Neural cell (in vitro differentiated cells): ENCODE results near the gene SLC34A1. TPM values are rescaled to one million over a fixed set of nuclear protein-coding genes. Genes with fewer than 3 reads are reported as not detected.

Experiments used
- H2AFZ ChIP-seq: fragments of 200-600, 300-800 bp; sonication (generic), shearing (Covaris generic); 2 replicates; pipeline ENCODE4 v1.6.0; 2014; ENCODE audit warnings: low read depth, mild to moderate bottlenecking, antibody characterized with exemption, low read length, moderate library complexity
- H3F3A ChIP-seq: fragments of 200-600 bp; shearing (Covaris generic); 2 replicates; pipeline ENCODE4 v1.6.1; 2016; ENCODE audit warnings: mild to moderate bottlenecking, moderate library complexity, mixed read lengths, antibody characterized with exemption, low read length; ENCODE audit not compliant: insufficient read depth, poor library complexity, severe bottlenecking
- H3K27ac ChIP-seq: fragments of 200-600, 300-800 bp; sonication (generic), shearing (Covaris generic); 2 replicates; pipeline ENCODE4 v1.5.1; 2014; ENCODE audit warnings: mild to moderate bottlenecking, low read length, moderate library complexity
- H3K27me3 ChIP-seq: fragments of 300-800, 200-600 bp; sonication (generic), shearing (Covaris generic); 2 replicates; pipeline ENCODE4 v1.6.0; 2014; ENCODE audit warnings: mild to moderate bottlenecking, low read depth, low read length, moderate library complexity; ENCODE audit not compliant: insufficient read depth
- H3K36me3 ChIP-seq: fragments of 300-800, 200-600 bp; sonication (generic), shearing (Covaris generic); 2 replicates; pipeline ENCODE4 v1.5.1; 2014; ENCODE audit warnings: mild to moderate bottlenecking, antibody characterized with exemption, low read length, moderate library complexity; ENCODE audit not compliant: insufficient read depth
- H3K4me2 ChIP-seq: fragments of 300-800, 200-600 bp; sonication (generic), shearing (Covaris generic); 2 replicates; pipeline ENCODE4 v1.6.0; 2014; ENCODE audit warnings: mild to moderate bottlenecking, low read length
- H3K4me3 ChIP-seq: fragments of 300-800, 200-600 bp; sonication (generic), shearing (Covaris generic); 2 replicates; pipeline ENCODE4 v1.5.1; 2014; ENCODE audit warnings: mild to moderate bottlenecking, low read length, moderate library complexity
- H3K79me2 ChIP-seq: fragments of 200-600 bp; shearing (Covaris generic); replicated peaks from 2 replicates; pipeline ENCODE4 v1.6.0; 2014; ENCODE audit warnings: mild to moderate bottlenecking, low read length, moderate library complexity; ENCODE audit not compliant: insufficient read depth
- H3K9ac ChIP-seq: fragments of 300-800, 200-600 bp; sonication (generic), shearing (Covaris generic); 2 replicates; pipeline ENCODE4 v1.6.1; 2016; ENCODE audit warnings: mild to moderate bottlenecking, low read length, mixed read lengths
- H3K9me2 ChIP-seq: fragments of 200-600 bp; shearing (Covaris generic); 2 replicates; pipeline ENCODE4 v1.6.1; 2016; ENCODE audit warnings: mild to moderate bottlenecking, low read length, mixed read lengths; ENCODE audit not compliant: insufficient read depth
- H3K9me3 ChIP-seq: fragments of 200-600, 300-800 bp; sonication (generic), shearing (Covaris generic); 2 replicates; pipeline ENCODE4 v1.6.1; 2016; ENCODE audit warnings: mild to moderate bottlenecking, mixed run types, low read length, moderate library complexity, mixed read lengths
- H4K20me1 ChIP-seq: fragments of 200-600 bp; shearing (Covaris generic); 2 replicates; pipeline ENCODE4 v1.6.1; 2016; ENCODE audit warnings: mild to moderate bottlenecking, mixed run types; ENCODE audit not compliant: insufficient read depth
- CTCF ChIP-seq: fragments of 450-650 bp; IDR thresholded peaks from 2 replicates; pipeline ENCODE4 v1.5.1; 2014; ENCODE audit warnings: antibody characterized with exemption, mild to moderate bottlenecking, moderate library complexity; ENCODE audit not compliant: poor library complexity, severe bottlenecking
- EP300 ChIP-seq: fragments of 450-650 bp; conservative IDR thresholded peaks from 2 replicates; pipeline ENCODE4 v1.6.1; 2014; ENCODE audit warnings: antibody characterized with exemption, mild to moderate bottlenecking, moderate library complexity; ENCODE audit not compliant: poor library complexity, severe bottlenecking
- EZH2 ChIP-seq: fragments of 200-600, 300-800 bp; shearing (Covaris generic), sonication (generic); IDR thresholded peaks from 2 replicates; pipeline ENCODE4 v1.6.1; 2014; ENCODE audit warnings: antibody characterized with exemption, low read length, borderline replicate concordance, mild to moderate bottlenecking; ENCODE audit not compliant: insufficient read depth, poor library complexity, severe bottlenecking
- MXI1 ChIP-seq: fragments of 450-650 bp; conservative IDR thresholded peaks from 2 replicates; pipeline ENCODE4 v1.6.1; 2014; ENCODE audit warnings: antibody characterized with exemption, mild to moderate bottlenecking; ENCODE audit not compliant: poor library complexity, severe bottlenecking
- POLR2AphosphoS5 ChIP-seq: IDR thresholded peaks from 2 replicates; pipeline ENCODE4 v1.6.1; 2012
- RAD21 ChIP-seq: fragments of 450-650 bp; conservative IDR thresholded peaks from 2 replicates; pipeline ENCODE4 v1.6.1; 2014; ENCODE audit warnings: antibody characterized with exemption, mild to moderate bottlenecking, moderate library complexity
- REST ChIP-seq: IDR thresholded peaks from 2 replicates; pipeline ENCODE4 v1.6.1; 2012; ENCODE audit warnings: borderline replicate concordance
- SMC3 ChIP-seq: fragments of 450-650 bp; conservative IDR thresholded peaks from 2 replicates; pipeline ENCODE4 v1.6.1; 2014; ENCODE audit warnings: antibody characterized with exemption, mild to moderate bottlenecking, moderate library complexity; ENCODE audit not compliant: poor library complexity
- TAF1 ChIP-seq: IDR thresholded peaks from 2 replicates; pipeline ENCODE4 v1.6.1; 2012; ENCODE audit warnings: low read depth
- polyA plus RNA-seq: library from polyadenylated mRNA; depleted of rRNA; stranded (reverse); fragments of >200 nt; gene quantifications from 2 replicates; pipeline ENCODE4 v1.2.3, GENCODE V29; 2014

SLC34A1 gene
- polyA plus RNA-seq, 1 donor from 2014 or later: not detected

GRCh38 chr5:177350776-177351391, 33.4 kb upstream of the SLC34A1 start:
- Histone ChIP-seq H3F3A (no peaks in the 10 kb centered on the region), H3K27ac (peak overlapping the region; percentile 91), H3K4me3 (peak overlapping the region; percentile 84), H3K27me3 (no peaks in the 10 kb centered on the region), H3K4me2 (peak overlapping the region; percentile 74), H4K20me1 (no peaks in the 10 kb centered on the region), H3K36me3 (no peaks in the 10 kb centered on the region), H3K9me3 (no peaks in the 10 kb centered on the region), H3K9me2 (no peaks in the 10 kb centered on the region), H2AFZ (peak overlapping the region; percentile 86), H3K9ac (peak overlapping the region; percentile 88), H3K79me2 (peaks cover 39% of the 10 kb centered on the region)
- TF ChIP-seq RAD21: no peak
- TF ChIP-seq EP300: no peak

GRCh38 chr5:177351392-177352329, 32.6 kb upstream of the SLC34A1 start, which contains the start of gene LMAN2:
Gene LMAN2, minus strand, starts transcription at chr5:177351668. Its CDS starts 21 bp downstream, at chr5:177351647.
- Histone ChIP-seq H4K20me1 (no peaks in the 10 kb centered on the region), H3K9ac (peak within 1 kb of the TSS; percentile 88)

More at GRCh38 chr5:177351392-177352329, 32.6 kb upstream of the SLC34A1 start, which contains the start of gene LMAN2:
- H3K9me3 ChIP-seq: no peaks in the 10 kb centered on the region
- H3K27ac ChIP-seq: peak within 1 kb of the TSS; percentile 91
- peak within 1 kb of the TSS; percentile 84 for H3K4me3 ChIP-seq
- H3K4me2 ChIP-seq: peak within 1 kb of the TSS; percentile 74
- no peaks in the 10 kb centered on the region for H3K9me2 ChIP-seq
- no peaks in the 10 kb centered on the region for H3K27me3 ChIP-seq
- H3K79me2 ChIP-seq: peaks cover 33% of the 10 kb centered on the region
- H2AFZ ChIP-seq: peak within 1 kb of the TSS; percentile 86
- no peaks in the 10 kb centered on the region for H3K36me3 ChIP-seq
- TF ChIP-seq EP300: peak; percentile 46
- TF ChIP-seq RAD21: peak; percentile 52
- TF ChIP-seq REST: no peak
- peak; percentile 32 for TF ChIP-seq CTCF
- TF ChIP-seq EZH2: no peak
- peak; percentile 41 for TF ChIP-seq SMC3
- TF ChIP-seq POLR2AphosphoS5: peak; percentile 90
- peak; percentile 80 for TF ChIP-seq MXI1
- peak; percentile 50 for TF ChIP-seq TAF1
- no peaks in the 10 kb centered on the region for H3F3A ChIP-seq
